HL-60 (cell line): ENCODE results near the gene CHFR.

Source experiments
- POLR2AphosphoS5 ChIP-seq: IDR thresholded peaks from 2 replicates; pipeline ENCODE4 v1.6.1; 2012; ENCODE audit warnings: low read depth
- TF ChIP-seq, protein P1 (sequence below): IDR thresholded peaks from one replicate; pipeline ENCODE4 v1.5.1; 2011; ENCODE audit warnings: low read length, control low read depth, inconsistent platforms; ENCODE audit not compliant: insufficient read depth

DNA sequence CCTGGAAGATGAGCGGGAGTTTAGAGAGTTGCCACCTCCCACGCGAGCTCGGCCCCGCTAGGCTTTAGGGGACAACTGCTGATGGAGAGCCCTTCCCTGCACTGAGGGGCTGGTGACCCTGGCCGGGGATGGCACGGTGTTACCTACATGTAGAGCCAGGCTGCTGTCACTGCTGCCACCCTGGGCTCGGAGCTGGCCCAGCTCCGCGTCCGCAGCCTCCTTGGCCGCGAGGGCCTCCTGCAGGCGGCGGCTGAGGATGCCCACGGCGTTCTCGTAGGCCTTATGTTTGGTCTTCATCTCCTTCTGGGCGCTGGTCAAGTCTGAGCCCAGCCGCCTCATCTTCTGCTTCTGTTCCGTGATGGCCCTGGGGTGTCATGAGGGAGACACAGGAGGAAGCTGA is 101.2 kb downstream of the CHFR start:
- TF ChIP-seq, protein P1, sequence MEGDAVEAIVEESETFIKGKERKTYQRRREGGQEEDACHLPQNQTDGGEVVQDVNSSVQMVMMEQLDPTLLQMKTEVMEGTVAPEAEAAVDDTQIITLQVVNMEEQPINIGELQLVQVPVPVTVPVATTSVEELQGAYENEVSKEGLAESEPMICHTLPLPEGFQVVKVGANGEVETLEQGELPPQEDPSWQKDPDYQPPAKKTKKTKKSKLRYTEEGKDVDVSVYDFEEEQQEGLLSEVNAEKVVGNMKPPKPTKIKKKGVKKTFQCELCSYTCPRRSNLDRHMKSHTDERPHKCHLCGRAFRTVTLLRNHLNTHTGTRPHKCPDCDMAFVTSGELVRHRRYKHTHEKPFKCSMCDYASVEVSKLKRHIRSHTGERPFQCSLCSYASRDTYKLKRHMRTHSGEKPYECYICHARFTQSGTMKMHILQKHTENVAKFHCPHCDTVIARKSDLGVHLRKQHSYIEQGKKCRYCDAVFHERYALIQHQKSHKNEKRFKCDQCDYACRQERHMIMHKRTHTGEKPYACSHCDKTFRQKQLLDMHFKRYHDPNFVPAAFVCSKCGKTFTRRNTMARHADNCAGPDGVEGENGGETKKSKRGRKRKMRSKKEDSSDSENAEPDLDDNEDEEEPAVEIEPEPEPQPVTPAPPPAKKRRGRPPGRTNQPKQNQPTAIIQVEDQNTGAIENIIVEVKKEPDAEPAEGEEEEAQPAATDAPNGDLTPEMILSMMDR = no peak
- TF ChIP-seq POLR2AphosphoS5 = no peak
